HepG2 (cell line): ENCODE measurements around the gene PRDX2. TPM values are rescaled to one million over a fixed set of nuclear protein-coding genes. Genes with fewer than 3 reads are reported as not detected.

ENCODE experiments used
- CCDC6 ChIP-seq: sonication (generic); formaldehyde crosslinking; IDR thresholded peaks from 2 replicates; pipeline ENCODE4 v1.8.1; 2022; ENCODE audit warnings: mild to moderate bottlenecking, missing genetic modification reagents, moderate library complexity
- CREM ChIP-seq, 2 experiments: sonication (generic) in 1 of 2; formaldehyde crosslinking in 1 of 2; IDR thresholded peaks; 2 replicates each; pipeline versions ENCODE4 v1.4.0 to v1.6.1; 2016 to 2020; ENCODE audit warnings: antibody characterized with exemption in 1 of 2, mild to moderate bottlenecking in 1 of 2, missing genetic modification reagents in 1 of 2
- GATAD2A ChIP-seq: IDR thresholded peaks from 2 replicates; pipeline ENCODE4 v1.6.1; 2016
- HBP1 ChIP-seq: IDR thresholded peaks from 2 replicates; pipeline ENCODE4 v1.6.1; 2016; ENCODE audit warnings: low read depth, control low read depth
- HES4 ChIP-seq: sonication (generic); formaldehyde crosslinking; IDR thresholded peaks from 2 replicates; pipeline ENCODE4 v1.9.0; 2021; ENCODE audit warnings: mild to moderate bottlenecking, missing genetic modification reagents, borderline replicate concordance
- HNF4A ChIP-seq: sonication (generic); formaldehyde crosslinking; IDR thresholded peaks from 2 replicates; pipeline ENCODE4 v1.4.0; 2020; ENCODE audit warnings: missing genetic modification reagents
- HNRNPLL ChIP-seq: fragments of 200-400 bp; formaldehyde crosslinking; IDR thresholded peaks from 2 replicates; pipeline ENCODE4 v1.6.1; 2017; ENCODE audit warnings: mild to moderate bottlenecking, low read depth, low read length; ENCODE audit not compliant: poor library complexity, severe bottlenecking
- MAF1 ChIP-seq: sonication (generic); formaldehyde crosslinking; IDR thresholded peaks from 2 replicates; pipeline ENCODE4 v1.5.0; 2020; ENCODE audit warnings: missing genetic modification reagents, borderline replicate concordance
- MAZ ChIP-seq, 2 experiments: sonication (generic) in 1 of 2; formaldehyde crosslinking in 1 of 2; IDR thresholded peaks; 2 replicates each; pipeline versions ENCODE4 v1.5.0 to v1.6.1; 2012 to 2020; ENCODE audit warnings: low read depth in 2 of 2, mild to moderate bottlenecking in 2 of 2, borderline replicate concordance in 1 of 2, improper control_type of control experiment in 1 of 2, low read length in 1 of 2, missing genetic modification reagents in 1 of 2, moderate library complexity in 1 of 2
- PATZ1 ChIP-seq: sonication (generic); formaldehyde crosslinking; IDR thresholded peaks from 2 replicates; pipeline ENCODE4 v1.4.0; 2020; ENCODE audit warnings: missing genetic modification reagents
- SP1 ChIP-seq, 2 experiments: fragments of 450-650 bp in 1 of 2; sonication (generic) in 1 of 2; formaldehyde crosslinking in 1 of 2; IDR thresholded peaks; 2 replicates each; pipeline versions ENCODE4 v1.4.0 to v1.6.1; 2016 to 2020; ENCODE audit warnings: missing genetic modification reagents in 1 of 2
- TBL1XR1 ChIP-seq: fragments of 150-350 bp; IDR thresholded peaks from 2 replicates; pipeline ENCODE4 v1.6.1; 2014; ENCODE audit warnings: borderline replicate concordance, low read length; ENCODE audit not compliant: partially characterized antibody
- TCF7L2 ChIP-seq: IDR thresholded peaks from 2 replicates; pipeline ENCODE4 v1.6.1; 2011; ENCODE audit warnings: mild to moderate bottlenecking, low read depth, low read length, moderate library complexity
- THAP11 ChIP-seq: IDR thresholded peaks from 2 replicates; pipeline ENCODE4 v1.6.1; 2016; ENCODE audit warnings: missing biosample characterization, missing genetic modification reagents
- THAP7 ChIP-seq: sonication (generic); formaldehyde crosslinking; IDR thresholded peaks from 2 replicates; pipeline ENCODE4 v1.8.1; 2023; ENCODE audit warnings: mild to moderate bottlenecking, missing genetic modification reagents
- THRA ChIP-seq: sonication (generic); formaldehyde crosslinking; IDR thresholded peaks from 2 replicates; pipeline ENCODE4 v1.4.0; 2020; ENCODE audit warnings: missing genetic modification reagents, borderline replicate concordance
- ZBTB26 ChIP-seq: IDR thresholded peaks from 2 replicates; pipeline ENCODE4 v1.6.1; 2016; ENCODE audit warnings: missing compliant biosample characterization, missing genetic modification reagents, borderline replicate concordance
- ZMYM3 ChIP-seq: sonication (generic); formaldehyde crosslinking; IDR thresholded peaks from 2 replicates; pipeline ENCODE4 v1.5.1; 2020; ENCODE audit warnings: mild to moderate bottlenecking, missing genetic modification reagents
- ZNF614 ChIP-seq: IDR thresholded peaks from 2 replicates; pipeline ENCODE4 v1.6.1; 2018; ENCODE audit warnings: missing biosample characterization, missing genetic modification reagents, inconsistent platforms, borderline replicate concordance
- polyA plus RNA-seq, 8 experiments: library from polyadenylated mRNA; depleted of rRNA in 3 of 8; stranded (reverse) in 7 of 8; unstranded in 1 of 8; fragments of >200 nt; fragmentation: Illumina TruSeq in 4 of 8; extraction: Trizol in 4 of 8; gene quantifications; 2 replicates each; pipeline versions ENCODE4 v1.2.1 to v1.2.3, GENCODE V29; 2011 to 2016; ENCODE audit warnings: low read depth in 4 of 8, missing spikeins in 1 of 8, mixed read lengths in 1 of 8; ENCODE audit not compliant: insufficient read depth in 1 of 8
- total RNA-seq, 5 experiments: library from RNA; depleted of rRNA; stranded (reverse); fragments of >200 nt; fragmentation: Illumina TruSeq; extraction: Trizol; gene quantifications; 2 replicates each; pipeline ENCODE4 v1.2.3, GENCODE V29; 2016; ENCODE audit warnings: low read depth in 1 of 5

The PRDX2 gene
- total and polyA plus RNA-seq, 2 of the 13 experiments (the other 11 are each of a cell fraction or from before 2014, with no cell fraction given): 218 to 381 TPM

- no peak for TF ChIP-seq CCDC6 (CRISPR knock-in tag)
- TF ChIP-seq TCF7L2: no peak
- TF ChIP-seq CREM (IDR thresholded peaks at IDR 0.05): no peak
- TF ChIP-seq CREM (CRISPR knock-in tag; IDR thresholded peaks at IDR 0.05): no peak
- no peak for TF ChIP-seq ZNF614 (CRISPR knock-in tag)
- no peak for TF ChIP-seq TBL1XR1
- peak; percentile 70 for TF ChIP-seq HNRNPLL
- TF ChIP-seq PATZ1 (CRISPR knock-in tag): peak; percentile 33; the same call in 1 of the 2 replicates
- TF ChIP-seq HBP1: no peak
- TF ChIP-seq THRA (CRISPR knock-in tag): no peak
- peak; percentile 15; the same call in 1 of the 2 replicates for TF ChIP-seq GATAD2A (CRISPR knock-in tag)
- no peak for TF ChIP-seq THAP7 (CRISPR knock-in tag)
- TF ChIP-seq MAF1 (CRISPR knock-in tag): no peak
- TF ChIP-seq ZMYM3 (CRISPR knock-in tag): no peak
- TF ChIP-seq THAP11 (CRISPR knock-in tag): no peak
- no peak for TF ChIP-seq MAZ (IDR thresholded peaks at IDR 0.05; ENCODE audit: borderline replicate concordance, low read depth, low read length)
- TF ChIP-seq MAZ (CRISPR knock-in tag; IDR thresholded peaks at IDR 0.05; ENCODE audit: low read depth): 0 out of 2 replicates have a peak, but pooled peaks have one; percentile 19
- TF ChIP-seq ZBTB26: no peak
- peak; percentile 27; the same call in 1 of the 2 replicates for TF ChIP-seq HNF4A
- no peak for TF ChIP-seq SP1 (IDR thresholded peaks at IDR 0.05)
- peak; percentile 49 for TF ChIP-seq SP1 (CRISPR knock-in tag; IDR thresholded peaks at IDR 0.05)
- no peak for TF ChIP-seq HES4
These were observed 26.9 kb upstream of the PRDX2 start (continued) for GRCh38 chr19:12828494-12828893.
